ENCODE measurements around the gene CACNB4.
"Not testable (repeated sequence)": the region's sequence is repeated elsewhere in the genome, so short reads cannot be mapped to it uniquely, and the experiment has no call there.

Gene CACNB4

DNA sequence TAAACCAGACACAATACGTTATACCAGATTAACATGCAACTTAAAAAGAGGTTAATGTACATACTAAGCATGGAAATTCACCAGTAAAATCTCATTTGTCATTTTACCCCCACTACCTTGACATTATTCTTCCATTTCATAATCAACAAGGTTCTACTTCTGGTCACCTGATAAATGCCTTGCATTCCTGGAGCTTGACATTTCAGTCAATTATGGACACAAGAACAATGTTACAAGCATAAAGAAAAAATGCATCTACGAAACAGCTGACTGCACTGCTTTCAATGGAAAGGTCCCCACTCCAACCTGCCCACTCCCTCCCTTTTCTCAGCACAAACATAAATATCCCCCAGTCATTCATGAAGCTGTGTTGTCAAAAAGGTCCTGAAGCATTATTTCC is 302.1 kb downstream of the CACNB4 start:
- DNase-seq (ENCODE audit: extremely low read depth in 1 of 2, low read depth in 1 of 2), result no peak

DNA sequence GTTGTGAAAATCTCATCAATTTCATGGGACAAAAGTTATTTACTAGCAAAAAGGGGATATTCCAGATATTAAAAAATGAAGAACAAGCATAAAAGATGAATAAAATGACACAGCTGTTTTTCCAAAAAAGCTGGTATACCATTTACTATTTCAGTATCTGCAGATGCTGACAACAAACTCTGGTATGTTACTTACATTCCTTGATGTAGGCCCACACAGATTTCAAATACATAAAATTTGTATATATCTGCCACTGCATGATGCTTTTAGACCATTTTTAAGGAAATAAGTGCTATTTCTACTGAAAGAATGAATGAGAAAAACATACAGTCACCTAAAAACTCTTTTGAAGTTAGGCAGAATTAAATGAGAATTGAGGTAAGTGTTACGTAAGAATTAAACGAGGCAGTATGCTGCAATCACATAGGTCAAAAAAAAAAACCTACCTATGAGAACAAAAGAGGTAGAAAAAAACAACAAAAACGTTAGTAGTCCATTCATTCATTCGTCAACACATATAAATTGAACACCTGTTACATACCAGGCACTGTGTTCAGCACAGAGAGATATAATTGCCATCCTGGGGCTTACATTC is 303.1 kb downstream of the CACNB4 start:
- no peak for DNase-seq (ENCODE audit: extremely low read depth in 1 of 2, low read depth in 1 of 2)

DNA sequence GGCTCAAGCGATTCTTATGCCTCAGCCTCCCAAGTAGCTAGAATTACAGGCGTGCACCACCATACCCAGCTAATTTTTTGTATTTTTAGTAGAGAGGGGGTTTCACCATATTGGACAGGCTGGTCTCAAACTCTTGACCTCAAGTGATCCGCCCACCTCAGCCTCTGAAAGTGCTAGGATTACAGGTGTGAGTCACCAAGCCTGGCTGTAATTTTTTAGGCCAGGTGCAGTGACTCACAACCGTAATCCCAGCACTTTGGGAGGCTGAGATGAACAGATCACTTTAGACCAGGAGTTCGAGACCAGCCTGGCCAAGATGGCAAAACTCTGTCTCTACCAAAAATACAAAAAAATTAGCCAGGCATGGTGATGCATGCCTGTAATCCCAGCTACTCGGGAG is 304.4 kb downstream of the CACNB4 start:
- DNase-seq (ENCODE audit: extremely low read depth in 1 of 2, low read depth in 1 of 2), result not testable (repeated sequence)

DNA sequence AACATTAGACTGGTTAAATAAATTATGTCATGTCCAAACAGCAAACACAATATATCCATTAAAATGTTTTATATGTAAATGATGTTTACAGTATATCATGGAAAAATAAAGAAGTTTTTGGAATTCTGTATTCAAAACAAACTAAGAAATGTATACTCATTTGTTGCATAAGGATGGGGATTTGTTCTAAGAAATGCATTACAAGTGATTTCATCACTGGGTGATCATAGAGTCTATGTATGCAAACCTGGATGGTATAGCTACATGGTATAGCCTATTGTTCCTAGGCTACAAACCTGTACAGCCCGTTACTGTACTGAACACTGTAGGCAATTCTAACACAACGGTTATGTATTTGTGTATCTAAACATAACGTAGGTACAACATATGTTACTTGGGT is 305.7 kb downstream of the CACNB4 start:
- DNase-seq (ENCODE audit: extremely low read depth in 1 of 2, low read depth in 1 of 2), result no peak

DNA sequence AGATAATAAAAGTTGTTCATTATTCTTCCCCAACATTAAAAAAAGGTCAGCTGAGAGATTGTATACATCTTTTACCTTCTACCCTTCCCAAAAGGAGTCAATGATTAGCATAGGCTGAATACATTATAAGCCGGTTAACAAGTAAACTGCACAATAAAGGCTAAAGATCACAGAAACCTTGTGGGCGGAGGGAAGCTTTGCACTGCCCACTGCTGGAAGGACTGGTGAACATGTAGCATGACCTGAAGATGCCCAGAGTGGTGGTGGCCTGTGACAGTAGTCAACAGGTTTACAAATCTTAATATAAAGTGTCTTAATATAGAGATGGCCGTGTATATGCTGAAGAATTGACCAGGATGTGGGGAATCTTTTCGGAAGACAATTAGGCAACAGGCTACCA is 306.3 kb downstream of the CACNB4 start:
- no peak for DNase-seq (ENCODE audit: extremely low read depth in 1 of 2, low read depth in 1 of 2)

DNA sequence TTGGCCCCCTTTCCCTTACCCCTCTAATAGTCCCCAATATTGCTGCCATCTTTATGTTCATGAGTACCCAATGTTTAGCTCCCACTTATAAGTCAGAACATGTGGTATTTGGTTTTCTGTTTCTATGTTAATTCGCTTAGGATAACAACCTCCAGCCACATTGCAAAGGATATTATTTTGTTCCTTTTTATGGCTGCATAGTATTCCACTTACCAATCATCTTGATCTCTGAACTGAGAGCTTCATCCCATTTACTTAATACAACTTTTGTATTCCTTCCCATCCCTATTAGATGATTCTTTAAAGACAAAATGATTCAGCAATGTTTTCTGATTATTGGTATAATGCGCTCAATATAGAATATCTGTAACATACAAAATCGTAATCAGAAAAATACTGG is 307.3 kb downstream of the CACNB4 start:
- no peak for DNase-seq (ENCODE audit: extremely low read depth in 1 of 2, low read depth in 1 of 2)

DNA sequence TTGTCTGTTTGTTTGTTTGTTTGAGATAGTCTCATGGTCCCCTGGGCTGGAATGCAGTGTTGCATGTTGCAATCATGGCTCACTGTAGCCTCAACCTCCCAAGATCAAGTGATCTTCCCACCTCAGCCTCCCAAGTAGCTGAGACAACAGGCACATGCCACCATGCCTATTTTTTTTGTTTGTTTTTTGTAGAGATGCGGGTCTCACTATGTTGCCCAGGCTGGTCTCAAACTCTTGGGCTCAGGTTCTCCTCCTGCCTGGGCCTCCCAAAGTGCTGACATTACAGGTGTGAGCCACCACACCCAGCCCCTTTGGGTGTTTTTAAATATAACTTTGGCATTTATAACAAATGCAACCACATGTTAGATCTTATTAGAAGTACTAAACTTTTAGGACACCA is 308.2 kb downstream of the CACNB4 start:
- DNase-seq (ENCODE audit: extremely low read depth in 1 of 2, low read depth in 1 of 2), result no peak

DNA sequence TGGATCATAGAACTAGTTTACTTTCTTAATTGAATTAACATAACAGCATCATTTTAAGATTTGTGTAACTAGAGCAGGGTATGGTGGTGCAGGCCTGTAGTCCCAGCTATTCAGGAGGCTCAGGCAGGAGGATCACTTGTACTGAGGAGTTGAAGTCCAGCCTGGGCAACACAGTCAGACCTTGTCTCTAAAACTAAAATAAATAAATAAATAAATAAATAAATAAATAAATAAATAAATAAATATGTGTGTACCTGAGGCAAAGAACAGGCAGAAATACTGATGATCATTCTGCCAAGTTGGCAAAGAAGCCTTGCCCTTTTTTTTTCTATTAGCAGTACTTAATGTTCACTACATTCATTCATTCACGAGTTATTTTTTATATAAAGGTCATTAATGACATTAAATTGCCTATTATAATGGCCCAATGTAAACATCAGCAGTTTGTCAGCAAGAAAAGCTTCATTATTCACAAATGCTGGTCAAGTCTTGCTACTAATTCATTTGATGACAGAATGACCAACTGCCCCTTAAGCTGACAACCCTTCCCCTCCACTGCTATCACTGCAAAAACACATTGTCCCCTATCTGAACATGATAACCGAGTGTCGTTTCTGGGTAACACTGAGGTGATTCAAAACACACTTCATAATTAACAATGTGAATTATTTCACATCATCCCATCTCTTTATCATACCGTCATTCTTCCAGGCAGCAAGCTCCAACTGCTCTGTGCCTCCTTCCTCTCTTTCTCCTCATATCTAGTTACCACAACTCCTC is 309.6 kb downstream of the CACNB4 start:
- DNase-seq (ENCODE audit: extremely low read depth in 1 of 2, low read depth in 1 of 2), result no peak

DNA sequence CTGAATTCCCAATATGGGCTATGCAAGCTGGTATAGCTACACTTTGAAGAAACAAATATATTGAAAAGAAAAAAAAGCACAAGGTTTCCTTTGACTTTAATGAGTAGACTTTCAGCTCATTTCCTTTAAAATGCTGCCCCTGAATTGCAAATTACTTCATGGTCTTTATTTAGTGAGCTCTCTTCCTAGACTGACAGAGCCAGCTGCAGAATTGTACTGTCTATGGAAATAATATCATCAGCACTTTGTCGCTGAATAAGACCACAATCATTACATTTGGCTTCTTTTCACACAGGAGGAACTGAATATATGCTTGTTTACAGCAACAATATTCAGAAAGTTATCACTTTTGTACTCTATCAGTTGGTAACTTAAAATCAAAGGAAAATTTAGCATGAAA is 312.4 kb downstream of the CACNB4 start:
- DNase-seq (ENCODE audit: extremely low read depth in 1 of 2, low read depth in 1 of 2), result no peak

DNA sequence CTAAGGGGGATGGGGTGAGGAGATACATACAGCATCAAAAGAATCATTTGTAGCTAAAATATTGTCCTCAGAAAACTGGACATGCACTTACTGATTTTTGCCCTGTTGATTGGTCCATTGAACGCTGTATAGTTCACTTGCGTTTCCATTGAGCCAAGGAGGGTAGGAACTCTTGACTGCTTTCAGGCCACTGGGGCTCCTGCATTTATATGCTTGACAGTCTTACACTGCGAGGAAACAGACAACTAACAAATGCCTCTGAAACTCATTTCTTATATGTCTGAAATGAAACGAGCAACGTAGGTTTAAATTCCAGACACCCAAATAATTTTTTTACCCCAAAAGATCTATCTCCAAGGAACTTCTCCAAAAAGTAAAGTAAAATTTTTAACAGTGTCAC is 312.8 kb downstream of the CACNB4 start:
- DNase-seq (ENCODE audit: extremely low read depth in 1 of 2, low read depth in 1 of 2), result no peak

DNA sequence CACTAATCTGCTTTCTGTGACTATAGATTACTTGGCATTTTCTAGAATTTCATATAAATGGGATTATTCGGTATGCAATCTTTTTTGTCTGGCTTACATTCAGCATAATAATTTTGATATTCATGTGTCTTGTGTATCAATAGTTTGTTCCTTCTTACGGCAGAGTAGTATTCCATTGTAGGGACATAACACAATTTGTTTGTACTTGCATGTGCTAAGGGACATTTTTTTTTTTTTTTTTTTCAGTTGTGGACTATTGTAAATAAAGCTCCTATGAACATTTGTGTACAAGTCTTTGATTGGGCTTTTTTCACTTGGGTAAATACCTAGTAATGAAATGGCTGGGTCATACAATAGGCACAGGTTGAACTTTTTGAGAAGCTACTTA is 315.7 kb downstream of the CACNB4 start:
- DNase-seq (ENCODE audit: extremely low read depth in 1 of 2, low read depth in 1 of 2), result no peak

All from activated CD8-positive, alpha-beta memory T cell treated with anti-CD3 and anti-CD28 coated beads for 1 hour (primary cell).